ENCODE data around the gene LAMTOR3. TPM values are rescaled to one million over a fixed set of nuclear protein-coding genes. Genes with fewer than 3 reads are reported as not detected.

The LAMTOR3 gene
- total RNA-seq, 1 experiment from 2014 or later = 21.2 TPM

- CTCF ChIA-PET = interaction anchor here (0.6 to 1.4 kb wide), 2 partner anchors 74 to 670 kb away, joined by 3 to 16 read pairs; no protein-coding TSS in a partner anchor
- Mint-ChIP-seq H3K9me3 (no peaks in the 10 kb centered on the region), H3K4me1 (no peaks in the 10 kb centered on the region), H3K4me3 (no peak overlapping the region), H3K27me3 (ENCODE audit: low read depth) (no peaks in the 10 kb centered on the region), H3K27ac (no peak overlapping the region), H3K36me3 (peaks cover 6% of the 10 kb centered on the region; the same call in 1 of the 2 replicates)
- ATAC-seq = no peak
- POLR2A ChIA-PET = no interaction called here
- TF ChIP-seq TP53 (CRISPR knock-in tag; IDR thresholded peaks at IDR 0.05) (no peak), NFE2L1 (CRISPR knock-in tag; IDR thresholded peaks at IDR 0.05) (no peak), MLX (CRISPR knock-in tag; IDR thresholded peaks at IDR 0.05) (no peak), IRF1 (CRISPR knock-in tag; IDR thresholded peaks at IDR 0.05) (no peak), AR (CRISPR knock-in tag; IDR thresholded peaks at IDR 0.05) (no peak), GRHL2 (CRISPR knock-in tag; IDR thresholded peaks at IDR 0.05; ENCODE audit: insufficient replicate concordance, severe bottlenecking) (no peak), ZNF263 (CRISPR knock-in tag; IDR thresholded peaks at IDR 0.05; ENCODE audit: low read depth) (no peak), ZBTB21 (CRISPR knock-in tag; IDR thresholded peaks at IDR 0.05; ENCODE audit: borderline replicate concordance) (no peak), SP1 (CRISPR knock-in tag; conservative IDR thresholded peaks at IDR 0.05) (no peak), NFYB (CRISPR knock-in tag; conservative IDR thresholded peaks at IDR 0.05; ENCODE audit: low read depth) (no peak), ZNF281 (CRISPR knock-in tag; IDR thresholded peaks at IDR 0.05) (no peak), NFATC4 (CRISPR knock-in tag; IDR thresholded peaks at IDR 0.05) (no peak), ATF1 (CRISPR knock-in tag; IDR thresholded peaks at IDR 0.05) (no peak), CBFB (CRISPR knock-in tag; IDR thresholded peaks at IDR 0.05; ENCODE audit: low read depth) (no peak), ESRRA (CRISPR knock-in tag; IDR thresholded peaks at IDR 0.05; ENCODE audit: borderline replicate concordance) (no peak), ZMAT4 (CRISPR knock-in tag; IDR thresholded peaks at IDR 0.05) (no peak)
- DNase-seq (ENCODE audit: low spot score) = no peak
Measured at GRCh38 chr4:99885687-99886086, 8.5 kb downstream of the LAMTOR3 start.

- no peaks in the 10 kb centered on the region for H3K9me3 Mint-ChIP-seq
- H3K36me3 Mint-ChIP-seq = peaks cover 11% of the 10 kb centered on the region
- POLR2A ChIA-PET = no interaction called here
- CTCF ChIA-PET = interaction anchor here (0.6 to 1.4 kb wide), 6 partner anchors 13 to 669 kb away, joined by 3 to 16 read pairs (median 4); no protein-coding TSS in a partner anchor
- DNase-seq (ENCODE audit: low spot score) (no peak), ATAC-seq (no peak)
- H3K27me3 Mint-ChIP-seq (ENCODE audit: low read depth) = no peaks in the 10 kb centered on the region
- H3K4me3 Mint-ChIP-seq = no peak overlapping the region
- no peak overlapping the region for H3K27ac Mint-ChIP-seq
- no peaks in the 10 kb centered on the region for H3K4me1 Mint-ChIP-seq
- TF ChIP-seq ZNF138 (CRISPR knock-in tag; conservative IDR thresholded peaks at IDR 0.05) = no peak
- TF ChIP-seq AR (CRISPR knock-in tag; IDR thresholded peaks at IDR 0.05) = no peak
- TF ChIP-seq FOXK1 (CRISPR knock-in tag; IDR thresholded peaks at IDR 0.05) = no peak
- TF ChIP-seq USF1 (CRISPR knock-in tag; IDR thresholded peaks at IDR 0.05) = no peak
- no peak for TF ChIP-seq ZNF232 (CRISPR knock-in tag; IDR thresholded peaks at IDR 0.05)
- TF ChIP-seq CTCF (IDR thresholded peaks at IDR 0.05) = 0 out of 2 replicates have a peak, but pooled peaks have one; percentile 19
- TF ChIP-seq KAT7 (CRISPR knock-in tag; IDR thresholded peaks at IDR 0.05; ENCODE audit: borderline replicate concordance) = no peak
- no peak for TF ChIP-seq ZNF671 (CRISPR knock-in tag; IDR thresholded peaks at IDR 0.05)
Measured at GRCh38 chr4:99885063-99885664, 9.1 kb downstream of the LAMTOR3 start.
